Lower leg skin (tissue), 3 donors: Measurements from ENCODE around the gene NHERF1.

Source experiments
- POLR2A ChIP-seq, 2 donors: fragments of 450-650 bp; IDR thresholded peaks; one replicate each; pipeline ENCODE4 v1.6.1; 2016 to 2017; ENCODE audit warnings: antibody characterized with exemption in 2 of 2, mild to moderate bottlenecking in 1 of 2, moderate library complexity in 1 of 2
- TF ChIP-seq, protein P1 (sequence below), 3 donors: fragments of 450-650 bp; IDR thresholded peaks; one replicate each; pipeline ENCODE4 v1.5.1; 2016; ENCODE audit warnings: antibody characterized with exemption in 3 of 3, mild to moderate bottlenecking in 3 of 3, moderate library complexity in 2 of 3

- TF ChIP-seq, protein P1, sequence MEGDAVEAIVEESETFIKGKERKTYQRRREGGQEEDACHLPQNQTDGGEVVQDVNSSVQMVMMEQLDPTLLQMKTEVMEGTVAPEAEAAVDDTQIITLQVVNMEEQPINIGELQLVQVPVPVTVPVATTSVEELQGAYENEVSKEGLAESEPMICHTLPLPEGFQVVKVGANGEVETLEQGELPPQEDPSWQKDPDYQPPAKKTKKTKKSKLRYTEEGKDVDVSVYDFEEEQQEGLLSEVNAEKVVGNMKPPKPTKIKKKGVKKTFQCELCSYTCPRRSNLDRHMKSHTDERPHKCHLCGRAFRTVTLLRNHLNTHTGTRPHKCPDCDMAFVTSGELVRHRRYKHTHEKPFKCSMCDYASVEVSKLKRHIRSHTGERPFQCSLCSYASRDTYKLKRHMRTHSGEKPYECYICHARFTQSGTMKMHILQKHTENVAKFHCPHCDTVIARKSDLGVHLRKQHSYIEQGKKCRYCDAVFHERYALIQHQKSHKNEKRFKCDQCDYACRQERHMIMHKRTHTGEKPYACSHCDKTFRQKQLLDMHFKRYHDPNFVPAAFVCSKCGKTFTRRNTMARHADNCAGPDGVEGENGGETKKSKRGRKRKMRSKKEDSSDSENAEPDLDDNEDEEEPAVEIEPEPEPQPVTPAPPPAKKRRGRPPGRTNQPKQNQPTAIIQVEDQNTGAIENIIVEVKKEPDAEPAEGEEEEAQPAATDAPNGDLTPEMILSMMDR (IDR thresholded peaks at IDR 0.05), result no peak
- TF ChIP-seq POLR2A (IDR thresholded peaks at IDR 0.05), result no peak
Observed at GRCh38 chr17:74807925-74808324, 59.5 kb downstream of the NHERF1 start.
